Neural progenitor cell (in vitro differentiated cells): Measurements from ENCODE around the gene MAML3. TPM values are rescaled to one million over a fixed set of nuclear protein-coding genes. Genes with fewer than 3 reads are reported as not detected.

Experiments used
- DNase-seq: peaks from one replicate; pipeline ENCODE4 v3.0.0-alpha.2; 2016; ENCODE audit warnings: low spot score
- H2AFZ ChIP-seq: fragments of 200-600 bp; sonication (generic); replicated peaks from 2 replicates; pipeline ENCODE4 v1.6.1; 2016; ENCODE audit warnings: antibody characterized with exemption
- H3F3A ChIP-seq: fragments of 200-600 bp; sonication (generic); 2 replicates; pipeline ENCODE4 v1.6.1; 2016; ENCODE audit warnings: antibody characterized with exemption, low read depth
- H3K27ac ChIP-seq: fragments of 200-600 bp; sonication (generic); 2 replicates; pipeline ENCODE4 v1.5.1; 2016; ENCODE audit warnings: mild to moderate bottlenecking
- H3K27me3 ChIP-seq: fragments of 200-600 bp; sonication (generic); 2 replicates; pipeline ENCODE4 v1.6.1; 2016; ENCODE audit warnings: mild to moderate bottlenecking, moderate library complexity
- H3K36me3 ChIP-seq: fragments of 200-600 bp; sonication (generic); 2 replicates; pipeline ENCODE4 v1.5.1; 2016
- H3K4me1 ChIP-seq: fragments of 200-600 bp; sonication (generic); 2 replicates; pipeline ENCODE4 v1.6.1; 2016; ENCODE audit warnings: mixed run types
- H3K4me2 ChIP-seq: fragments of 200-600 bp; sonication (generic); 2 replicates; pipeline ENCODE4 v1.6.1; 2016
- H3K4me3 ChIP-seq: fragments of 200-600 bp; sonication (generic); 2 replicates; pipeline ENCODE4 v1.5.1; 2016
- H3K79me2 ChIP-seq: fragments of 200-600 bp; sonication (generic); 2 replicates; pipeline ENCODE4 v1.6.1; 2016; ENCODE audit warnings: low read depth
- H3K9ac ChIP-seq: fragments of 200-600 bp; sonication (generic); 2 replicates; pipeline ENCODE4 v1.6.1; 2016
- H3K9me3 ChIP-seq: fragments of 200-600 bp; sonication (generic); 2 replicates; pipeline ENCODE4 v1.5.1; 2016; ENCODE audit warnings: low read depth
- H4K20me1 ChIP-seq: fragments of 200-600 bp; sonication (generic); 2 replicates; pipeline ENCODE4 v1.6.1; 2016; ENCODE audit warnings: low read depth
- H3K27ac Mint-ChIP-seq: 3 replicates; pipeline ENCODE4 v1.8.0; 2021; ENCODE audit warnings: mixed read lengths
- H3K27me3 Mint-ChIP-seq: 2 replicates; pipeline ENCODE4 v1.8.0; 2022; ENCODE audit warnings: low read depth, mild to moderate bottlenecking, inconsistent platforms, moderate library complexity, mixed read lengths; ENCODE audit not compliant: insufficient read depth
- H3K36me3 Mint-ChIP-seq: 3 replicates; pipeline ENCODE4 v1.8.0; 2021; ENCODE audit warnings: mixed read lengths
- H3K4me1 Mint-ChIP-seq: 3 replicates; pipeline ENCODE4 v1.8.0; 2021; ENCODE audit warnings: mixed read lengths
- H3K4me3 Mint-ChIP-seq: 3 replicates; pipeline ENCODE4 v1.8.0; 2021; ENCODE audit warnings: mild to moderate bottlenecking, moderate library complexity, mixed read lengths
- H3K9me3 Mint-ChIP-seq: 3 replicates; pipeline ENCODE4 v1.8.0; 2020; ENCODE audit warnings: mixed read lengths
- CTCF ChIP-seq: fragments of 200-600 bp; sonication (generic); IDR thresholded peaks from 2 replicates; pipeline ENCODE4 v1.5.1; 2017; ENCODE audit warnings: antibody characterized with exemption, mild to moderate bottlenecking
- EZH2 ChIP-seq: fragments of 200-600 bp; sonication (generic); IDR thresholded peaks from 2 replicates; pipeline ENCODE4 v1.6.1; 2017; ENCODE audit warnings: antibody characterized with exemption, mild to moderate bottlenecking, moderate library complexity
- EZH2phosphoT487 ChIP-seq: fragments of 200-600 bp; sonication (generic); IDR thresholded peaks from 2 replicates; pipeline ENCODE4 v1.6.1; 2017; ENCODE audit warnings: antibody characterized with exemption
- total RNA-seq: library from RNA; depleted of rRNA; stranded (reverse); fragments of >200 nt; gene quantifications from 2 replicates; pipeline ENCODE4 v1.2.3, GENCODE V29; 2015; ENCODE audit warnings: low replicate concordance

MAML3 gene
- total RNA-seq, 1 donor from 2014 or later, result 14.4 TPM

- H3K36me3 ChIP-seq, result no peaks in the 10 kb centered on the region
- Mint-ChIP-seq H3K4me3 (no peak overlapping the region), H3K9me3 (no peaks in the 10 kb centered on the region), H3K27me3 (peaks cover 2% of the 10 kb centered on the region), H3K4me1 (peaks cover 36% of the 10 kb centered on the region), H3K36me3 (peaks cover 3% of the 10 kb centered on the region), H3K27ac (no peak overlapping the region)
- no peaks in the 10 kb centered on the region for H4K20me1 ChIP-seq
- no peak overlapping the region for H3K4me2 ChIP-seq
- H3K27me3 ChIP-seq, result no peaks in the 10 kb centered on the region
- peaks cover 29% of the 10 kb centered on the region for H3K4me1 ChIP-seq
- no peak overlapping the region for H3K4me3 ChIP-seq
- no peak overlapping the region for H3K27ac ChIP-seq
- TF ChIP-seq EZH2phosphoT487 (no peak), CTCF (peak; percentile 43)
- DNase-seq, result no peak
- H3F3A ChIP-seq, result peaks cover 26% of the 10 kb centered on the region
- no peak overlapping the region for H2AFZ ChIP-seq
- H3K79me2 ChIP-seq, result no peaks in the 10 kb centered on the region
- no peak overlapping the region for H3K9ac ChIP-seq
- H3K9me3 ChIP-seq, result no peaks in the 10 kb centered on the region
Observed at GRCh38 chr4:139768896-139769295, 385.1 kb downstream of the MAML3 start.

GRCh38 chr4:139768366-139768765 is 385.6 kb downstream of the MAML3 start:
- peaks cover 38% of the 10 kb centered on the region for H3K4me1 Mint-ChIP-seq
- TF ChIP-seq EZH2 (no peak), CTCF (no peak), EZH2phosphoT487 (no peak)

GRCh38 chr4:139767585-139767984 is 386.4 kb downstream of the MAML3 start:
- H4K20me1 ChIP-seq, result no peaks in the 10 kb centered on the region
- no peaks in the 10 kb centered on the region for H3K36me3 ChIP-seq
- H3K27ac ChIP-seq, result no peak overlapping the region
- no peak overlapping the region for H2AFZ ChIP-seq
- Mint-ChIP-seq H3K27me3 (peaks cover 5% of the 10 kb centered on the region), H3K4me1 (peaks cover 45% of the 10 kb centered on the region), H3K36me3 (peaks cover 3% of the 10 kb centered on the region), H3K27ac (no peak overlapping the region), H3K4me3 (no peak overlapping the region), H3K9me3 (no peaks in the 10 kb centered on the region)
- H3F3A ChIP-seq, result peaks cover 26% of the 10 kb centered on the region
- no peak for DNase-seq
- no peaks in the 10 kb centered on the region for H3K79me2 ChIP-seq
- no peak overlapping the region for H3K4me3 ChIP-seq
- no peak overlapping the region for H3K4me2 ChIP-seq
- H3K27me3 ChIP-seq, result no peaks in the 10 kb centered on the region
- no peaks in the 10 kb centered on the region for H3K9me3 ChIP-seq
- H3K4me1 ChIP-seq, result peaks cover 37% of the 10 kb centered on the region
- no peak for TF ChIP-seq CTCF
- no peak for TF ChIP-seq EZH2phosphoT487
- TF ChIP-seq EZH2, result no peak
- no peak overlapping the region for H3K9ac ChIP-seq

More at GRCh38 chr4:139768366-139768765, 385.6 kb downstream of the MAML3 start:
- Histone ChIP-seq H3K27me3 (no peaks in the 10 kb centered on the region), H4K20me1 (no peaks in the 10 kb centered on the region), H2AFZ (no peak overlapping the region), H3K4me2 (no peak overlapping the region), H3K9ac (no peak overlapping the region), H3K4me3 (no peak overlapping the region), H3K27ac (no peak overlapping the region), H3F3A (peaks cover 26% of the 10 kb centered on the region), H3K4me1 (peaks cover 29% of the 10 kb centered on the region), H3K9me3 (no peaks in the 10 kb centered on the region), H3K36me3 (no peaks in the 10 kb centered on the region), H3K79me2 (no peaks in the 10 kb centered on the region)
- no peak for DNase-seq
- Mint-ChIP-seq H3K4me3 (no peak overlapping the region), H3K27me3 (peaks cover 2% of the 10 kb centered on the region), H3K27ac (no peak overlapping the region), H3K36me3 (peaks cover 3% of the 10 kb centered on the region), H3K9me3 (no peaks in the 10 kb centered on the region)
